ENCODE results near the gene ESR1.
"Not testable (repeated sequence)": the region's sequence is repeated elsewhere in the genome, so short reads cannot be mapped to it uniquely, and the experiment has no call there.

Gene ESR1

GRCh38 chr6:152050451-152051195, 243.1 kb downstream of the ESR1 start:
- no peak for DNase-seq (ENCODE audit: low spot score)
- peaks cover 4% of the 10 kb centered on the region for H3K27me3 Mint-ChIP-seq (ENCODE audit: low read depth)
- H3K4me3 Mint-ChIP-seq: no peak overlapping the region

DNA sequence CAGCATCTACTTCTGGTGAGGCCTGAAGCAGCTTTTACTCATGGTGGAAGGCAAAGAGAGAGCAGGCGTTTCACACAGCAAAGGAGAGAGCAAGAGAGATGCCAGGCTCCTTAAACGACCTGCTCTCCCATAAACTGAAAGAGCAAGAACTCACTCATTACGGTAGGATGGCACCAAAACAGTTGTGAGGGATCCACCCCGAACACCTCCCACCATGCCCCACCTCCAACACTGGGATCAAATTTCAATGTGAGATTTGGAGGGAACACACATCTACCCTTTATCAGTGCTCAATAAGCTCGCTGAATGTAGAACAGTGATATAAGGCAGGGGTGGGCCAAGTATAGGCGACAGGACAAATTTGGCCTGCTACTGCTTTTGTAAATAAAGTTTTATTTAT, 244.6 kb downstream of the ESR1 start:
- no peak overlapping the region for H3K27ac Mint-ChIP-seq
- no peak overlapping the region for H3K4me3 Mint-ChIP-seq
- DNase-seq (ENCODE audit: low spot score): no peak
- no peaks in the 10 kb centered on the region for H3K36me3 Mint-ChIP-seq (ENCODE audit: low read depth)
- H3K9me3 Mint-ChIP-seq: no peaks in the 10 kb centered on the region
- no peaks in the 10 kb centered on the region for H3K4me1 Mint-ChIP-seq (ENCODE audit: low read depth)
- H3K27me3 Mint-ChIP-seq (ENCODE audit: low read depth): peaks cover 4% of the 10 kb centered on the region

More at GRCh38 chr6:152050451-152051195, 243.1 kb downstream of the ESR1 start:
- Mint-ChIP-seq H3K4me1 (ENCODE audit: low read depth) (no peaks in the 10 kb centered on the region), H3K27ac (no peak overlapping the region), H3K9me3 (no peaks in the 10 kb centered on the region), H3K36me3 (ENCODE audit: low read depth) (no peaks in the 10 kb centered on the region)

- H3K4me3 Mint-ChIP-seq: no peak overlapping the region
- H3K4me1 Mint-ChIP-seq (ENCODE audit: low read depth): no peaks in the 10 kb centered on the region
- no peaks in the 10 kb centered on the region for H3K9me3 Mint-ChIP-seq
Observed at GRCh38 chr6:152053332-152053731, 245.8 kb downstream of the ESR1 start.

DNA sequence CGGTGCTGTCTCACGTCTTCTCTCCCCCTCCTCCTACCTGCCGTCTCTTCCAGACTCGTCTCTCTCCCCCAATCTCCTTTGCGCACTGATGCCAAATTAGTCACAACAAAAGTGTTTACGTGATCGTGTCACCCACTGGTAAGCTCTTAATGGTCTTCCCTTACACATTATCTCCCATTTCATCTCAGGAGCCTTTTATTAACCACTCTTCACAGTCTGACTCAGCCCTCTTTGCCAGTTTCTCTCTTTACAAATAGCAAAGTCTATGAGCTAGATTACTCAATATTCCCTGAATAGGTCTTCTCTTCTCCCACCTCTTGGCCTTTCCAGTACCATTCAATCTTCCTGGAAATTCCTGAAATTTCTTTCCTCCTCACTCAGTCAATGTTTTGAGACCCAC, 247.0 kb downstream of the ESR1 start:
- H3K27ac Mint-ChIP-seq: no peak overlapping the region
- H3K4me1 Mint-ChIP-seq (ENCODE audit: low read depth): no peaks in the 10 kb centered on the region
- no peak for DNase-seq (ENCODE audit: low spot score)
- H3K36me3 Mint-ChIP-seq (ENCODE audit: low read depth): no peaks in the 10 kb centered on the region
- H3K9me3 Mint-ChIP-seq: no peaks in the 10 kb centered on the region
- H3K27me3 Mint-ChIP-seq (ENCODE audit: low read depth): peaks cover 4% of the 10 kb centered on the region
- H3K4me3 Mint-ChIP-seq: no peak overlapping the region

More at GRCh38 chr6:152053332-152053731, 245.8 kb downstream of the ESR1 start:
- Mint-ChIP-seq H3K27me3 (ENCODE audit: low read depth) (peaks cover 4% of the 10 kb centered on the region), H3K27ac (no peak overlapping the region), H3K36me3 (ENCODE audit: low read depth) (no peaks in the 10 kb centered on the region)
- DNase-seq (ENCODE audit: low spot score): no peak

GRCh38 chr6:152055517-152055916, 248.0 kb downstream of the ESR1 start:
- Mint-ChIP-seq H3K4me1 (ENCODE audit: low read depth) (no peaks in the 10 kb centered on the region), H3K27me3 (ENCODE audit: low read depth) (peaks cover 2% of the 10 kb centered on the region), H3K4me3 (no peak overlapping the region), H3K36me3 (ENCODE audit: low read depth) (no peaks in the 10 kb centered on the region), H3K27ac (no peak overlapping the region), H3K9me3 (no peaks in the 10 kb centered on the region)
- DNase-seq (ENCODE audit: low spot score): no peak

GRCh38 chr6:152057832-152058498, 250.5 kb downstream of the ESR1 start:
- no peak for DNase-seq (ENCODE audit: low spot score)
- Mint-ChIP-seq H3K4me3 (no peak overlapping the region), H3K4me1 (ENCODE audit: low read depth) (no peaks in the 10 kb centered on the region), H3K9me3 (no peaks in the 10 kb centered on the region), H3K27ac (no peak overlapping the region), H3K36me3 (ENCODE audit: low read depth) (no peaks in the 10 kb centered on the region), H3K27me3 (ENCODE audit: low read depth) (peaks cover 2% of the 10 kb centered on the region)

GRCh38 chr6:152059909-152060308, 252.4 kb downstream of the ESR1 start:
- Mint-ChIP-seq H3K4me3 (no peak overlapping the region), H3K4me1 (ENCODE audit: low read depth) (no peaks in the 10 kb centered on the region), H3K36me3 (ENCODE audit: low read depth) (no peaks in the 10 kb centered on the region), H3K9me3 (no peaks in the 10 kb centered on the region), H3K27me3 (ENCODE audit: low read depth) (peaks cover 2% of the 10 kb centered on the region), H3K27ac (no peak overlapping the region)
- DNase-seq (ENCODE audit: low spot score): no peak

DNA sequence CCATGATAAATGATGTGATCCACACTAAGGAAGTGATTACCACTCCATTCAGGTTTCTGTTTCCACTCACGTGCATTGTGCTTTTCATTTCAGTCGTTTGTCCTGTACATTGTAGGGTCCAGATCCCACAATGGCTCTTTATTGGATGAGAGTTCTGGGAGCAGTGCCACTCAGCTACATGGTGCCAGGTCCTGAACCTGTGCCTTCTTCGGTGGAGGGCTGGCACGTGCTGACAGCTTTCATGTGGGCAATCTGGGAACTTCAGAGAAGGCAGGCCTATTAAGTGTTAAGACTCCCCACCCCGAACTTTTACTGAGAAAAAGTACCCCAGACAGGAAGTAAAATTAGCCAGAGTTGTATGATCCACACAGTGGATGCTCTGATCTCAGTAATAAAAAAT, 255.0 kb downstream of the ESR1 start:
- peaks cover 2% of the 10 kb centered on the region for H3K27me3 Mint-ChIP-seq (ENCODE audit: low read depth)
- DNase-seq (ENCODE audit: low spot score): no peak
- no peaks in the 10 kb centered on the region for H3K36me3 Mint-ChIP-seq (ENCODE audit: low read depth)
- H3K27ac Mint-ChIP-seq: no peak overlapping the region
- H3K4me1 Mint-ChIP-seq (ENCODE audit: low read depth): no peaks in the 10 kb centered on the region
- H3K4me3 Mint-ChIP-seq: no peak overlapping the region
- H3K9me3 Mint-ChIP-seq: no peaks in the 10 kb centered on the region

DNA sequence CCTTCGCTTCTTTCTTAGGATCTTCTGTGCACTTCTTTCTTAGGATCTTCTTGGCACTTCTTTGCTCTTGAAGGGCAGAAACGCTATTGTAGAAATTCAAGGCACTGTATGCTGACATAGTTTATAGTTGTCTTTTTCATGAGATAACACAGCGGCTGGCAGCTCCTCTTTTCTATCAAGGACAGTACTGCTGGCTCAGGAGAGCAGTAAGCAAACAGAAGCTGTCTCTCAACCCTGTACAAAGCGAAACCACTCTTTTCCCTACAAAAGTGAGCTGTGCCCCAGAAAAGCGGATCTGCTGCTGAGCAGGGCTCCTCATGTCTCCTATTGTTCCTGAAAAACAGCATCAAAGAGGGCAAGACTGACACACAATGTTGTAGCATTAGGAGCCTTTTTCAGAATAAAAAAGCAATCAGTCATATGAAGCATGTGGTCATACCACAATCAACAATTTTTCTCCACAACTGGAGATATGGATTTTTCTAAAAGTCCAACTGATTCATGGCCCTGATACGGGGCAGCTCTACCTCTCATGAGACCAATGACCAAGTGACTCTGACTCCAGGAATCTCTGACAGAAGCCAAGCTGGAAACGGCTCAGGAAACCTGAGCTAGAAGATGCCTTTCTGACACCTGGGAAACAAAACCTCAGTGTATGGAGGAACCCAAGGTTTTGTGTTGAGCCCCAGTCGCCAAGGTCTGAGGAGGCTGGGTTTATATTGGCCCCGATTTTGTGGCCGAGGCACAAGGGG, 255.9 kb downstream of the ESR1 start:
- H3K4me3 Mint-ChIP-seq: no peak overlapping the region
- H3K36me3 Mint-ChIP-seq (ENCODE audit: low read depth): no peaks in the 10 kb centered on the region
- no peak overlapping the region for H3K27ac Mint-ChIP-seq
- DNase-seq (ENCODE audit: low spot score): no peak
- no peaks in the 10 kb centered on the region for H3K4me1 Mint-ChIP-seq (ENCODE audit: low read depth)
- H3K9me3 Mint-ChIP-seq: no peaks in the 10 kb centered on the region
- H3K27me3 Mint-ChIP-seq (ENCODE audit: low read depth): peaks cover 2% of the 10 kb centered on the region

- Mint-ChIP-seq H3K9me3 (no peaks in the 10 kb centered on the region), H3K27ac (no peak overlapping the region), H3K27me3 (ENCODE audit: low read depth) (peaks cover 5% of the 10 kb centered on the region), H3K36me3 (ENCODE audit: low read depth) (no peaks in the 10 kb centered on the region), H3K4me3 (no peak overlapping the region), H3K4me1 (ENCODE audit: low read depth) (no peaks in the 10 kb centered on the region)
- DNase-seq (ENCODE audit: low spot score): no peak
Observed at GRCh38 chr6:152068622-152069261, 261.3 kb downstream of the ESR1 start.

- Mint-ChIP-seq H3K36me3 (ENCODE audit: low read depth) (no peaks in the 10 kb centered on the region), H3K4me3 (no peak overlapping the region), H3K4me1 (ENCODE audit: low read depth) (no peaks in the 10 kb centered on the region), H3K27me3 (ENCODE audit: low read depth) (peaks cover 4% of the 10 kb centered on the region), H3K27ac (no peak overlapping the region), H3K9me3 (peaks cover 3% of the 10 kb centered on the region)
- DNase-seq (ENCODE audit: low spot score): no peak
Observed at GRCh38 chr6:152070556-152070955, 263.1 kb downstream of the ESR1 start.

DNA sequence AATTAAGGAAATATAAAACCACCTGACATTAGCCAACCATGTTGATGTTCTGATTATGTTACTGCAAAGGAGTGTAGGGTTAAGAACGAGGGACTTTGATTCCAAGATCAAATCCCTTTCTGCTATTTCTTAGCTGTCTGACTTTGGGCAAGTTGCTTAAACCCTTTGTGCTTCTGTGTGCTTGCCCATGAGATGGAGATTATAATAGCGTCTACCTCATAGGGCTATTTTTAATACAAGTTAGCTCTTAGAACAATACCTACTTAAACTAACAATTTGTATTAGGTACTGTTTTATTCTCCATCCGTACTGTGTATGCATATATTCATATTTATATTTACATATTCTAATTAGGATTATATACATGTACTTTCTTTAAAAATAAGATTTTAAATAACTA, 263.8 kb downstream of the ESR1 start:
- Mint-ChIP-seq H3K4me3 (no peak overlapping the region), H3K27ac (no peak overlapping the region), H3K9me3 (peaks cover 10% of the 10 kb centered on the region), H3K36me3 (ENCODE audit: low read depth) (no peaks in the 10 kb centered on the region), H3K27me3 (ENCODE audit: low read depth) (peaks cover 3% of the 10 kb centered on the region), H3K4me1 (ENCODE audit: low read depth) (no peaks in the 10 kb centered on the region)
- no peak for DNase-seq (ENCODE audit: low spot score)

DNA sequence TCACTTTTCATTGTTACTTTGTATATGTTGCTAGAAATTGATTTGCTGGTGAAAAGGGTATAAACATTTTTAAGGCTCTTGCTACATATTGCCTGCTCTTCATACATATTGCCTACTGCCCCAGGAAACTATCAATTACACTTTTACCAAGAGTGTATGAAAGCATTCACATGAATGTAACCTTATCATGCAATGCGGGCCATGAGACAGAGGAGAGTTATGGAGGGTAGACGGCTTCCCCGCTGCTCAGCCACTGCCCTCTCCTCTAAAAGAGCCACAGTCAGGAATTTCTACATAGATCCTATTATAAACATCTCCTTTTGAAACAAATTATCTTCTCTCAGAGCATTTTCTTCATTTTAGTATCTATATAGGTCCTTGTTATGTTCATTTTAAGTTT, 264.4 kb downstream of the ESR1 start:
- Mint-ChIP-seq H3K4me3 (no peak overlapping the region), H3K4me1 (ENCODE audit: low read depth) (no peaks in the 10 kb centered on the region), H3K27ac (no peak overlapping the region), H3K9me3 (peaks cover 15% of the 10 kb centered on the region), H3K36me3 (ENCODE audit: low read depth) (no peaks in the 10 kb centered on the region), H3K27me3 (ENCODE audit: low read depth) (peaks cover 3% of the 10 kb centered on the region)
- no peak for DNase-seq (ENCODE audit: low spot score)

- not testable (repeated sequence) for H3K4me1 Mint-ChIP-seq (ENCODE audit: low read depth); H3K27ac Mint-ChIP-seq; DNase-seq (ENCODE audit: low spot score); H3K27me3 Mint-ChIP-seq (ENCODE audit: low read depth); H3K4me3 Mint-ChIP-seq; H3K36me3 Mint-ChIP-seq (ENCODE audit: low read depth)
- H3K9me3 Mint-ChIP-seq: peaks cover 15% of the 10 kb centered on the region
Observed at GRCh38 chr6:152076242-152076641, 268.8 kb downstream of the ESR1 start.

Measured in T-helper 2 cell treated with Interferon-gamma antibody and Interleukin-4, amounts not matched to agents 5 μg/mL and 100 μg/mL, for 36 hours (primary cell).